Ishikawa (cell line): ENCODE measurements around the gene LCP2.

Experiments
- EGR1 ChIP-seq: IDR thresholded peaks from 2 replicates; pipeline ENCODE4 v1.6.1; 2012
- EP300 ChIP-seq: IDR thresholded peaks from 2 replicates; pipeline ENCODE4 v1.6.1; 2012; ENCODE audit warnings: borderline replicate concordance
- TEAD4 ChIP-seq: IDR thresholded peaks from 2 replicates; pipeline ENCODE4 v1.6.1; 2012
- TF ChIP-seq, protein P1 (sequence below): IDR thresholded peaks from 2 replicates; pipeline ENCODE4 v1.6.1; 2012; ENCODE audit warnings: low read depth, mild to moderate bottlenecking
- TF ChIP-seq, protein P2 (sequence below): IDR thresholded peaks from 2 replicates; pipeline ENCODE4 v1.6.1; 2012

DNA sequence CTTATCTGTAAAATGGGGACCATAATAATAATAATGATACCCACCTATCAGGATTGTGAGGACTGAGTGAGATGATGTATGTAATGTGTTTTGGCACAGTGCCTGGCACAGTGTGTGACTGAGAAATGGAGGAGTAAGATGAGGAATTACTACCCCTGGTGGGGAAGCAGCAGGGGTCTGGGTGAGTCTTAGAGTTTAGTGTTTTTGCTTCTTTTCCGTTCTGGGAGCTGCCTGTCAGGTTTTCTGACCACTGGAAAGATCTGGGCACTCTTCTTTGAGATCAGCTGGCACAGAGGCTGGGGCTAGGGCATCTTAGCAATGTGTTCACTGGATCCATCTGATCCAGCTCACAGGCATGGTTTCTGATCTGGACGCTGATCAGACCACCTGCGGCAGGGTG, 8.5 kb downstream of the LCP2 start:
- TF ChIP-seq, protein P1, sequence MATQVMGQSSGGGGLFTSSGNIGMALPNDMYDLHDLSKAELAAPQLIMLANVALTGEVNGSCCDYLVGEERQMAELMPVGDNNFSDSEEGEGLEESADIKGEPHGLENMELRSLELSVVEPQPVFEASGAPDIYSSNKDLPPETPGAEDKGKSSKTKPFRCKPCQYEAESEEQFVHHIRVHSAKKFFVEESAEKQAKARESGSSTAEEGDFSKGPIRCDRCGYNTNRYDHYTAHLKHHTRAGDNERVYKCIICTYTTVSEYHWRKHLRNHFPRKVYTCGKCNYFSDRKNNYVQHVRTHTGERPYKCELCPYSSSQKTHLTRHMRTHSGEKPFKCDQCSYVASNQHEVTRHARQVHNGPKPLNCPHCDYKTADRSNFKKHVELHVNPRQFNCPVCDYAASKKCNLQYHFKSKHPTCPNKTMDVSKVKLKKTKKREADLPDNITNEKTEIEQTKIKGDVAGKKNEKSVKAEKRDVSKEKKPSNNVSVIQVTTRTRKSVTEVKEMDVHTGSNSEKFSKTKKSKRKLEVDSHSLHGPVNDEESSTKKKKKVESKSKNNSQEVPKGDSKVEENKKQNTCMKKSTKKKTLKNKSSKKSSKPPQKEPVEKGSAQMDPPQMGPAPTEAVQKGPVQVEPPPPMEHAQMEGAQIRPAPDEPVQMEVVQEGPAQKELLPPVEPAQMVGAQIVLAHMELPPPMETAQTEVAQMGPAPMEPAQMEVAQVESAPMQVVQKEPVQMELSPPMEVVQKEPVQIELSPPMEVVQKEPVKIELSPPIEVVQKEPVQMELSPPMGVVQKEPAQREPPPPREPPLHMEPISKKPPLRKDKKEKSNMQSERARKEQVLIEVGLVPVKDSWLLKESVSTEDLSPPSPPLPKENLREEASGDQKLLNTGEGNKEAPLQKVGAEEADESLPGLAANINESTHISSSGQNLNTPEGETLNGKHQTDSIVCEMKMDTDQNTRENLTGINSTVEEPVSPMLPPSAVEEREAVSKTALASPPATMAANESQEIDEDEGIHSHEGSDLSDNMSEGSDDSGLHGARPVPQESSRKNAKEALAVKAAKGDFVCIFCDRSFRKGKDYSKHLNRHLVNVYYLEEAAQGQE: no peak
- TF ChIP-seq, protein P2, sequence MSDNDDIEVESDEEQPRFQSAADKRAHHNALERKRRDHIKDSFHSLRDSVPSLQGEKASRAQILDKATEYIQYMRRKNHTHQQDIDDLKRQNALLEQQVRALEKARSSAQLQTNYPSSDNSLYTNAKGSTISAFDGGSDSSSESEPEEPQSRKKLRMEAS: no peak
- TF ChIP-seq TEAD4 (no peak), EP300 (no peak), EGR1 (no peak)
